Adrenal gland (tissue), 5 donors: ENCODE measurements around the gene ANO2.

Experiments
- CTCF ChIP-seq, 6 experiments: fragments of 450-650 bp in 4 of 6; fragments of 200-600 bp in 2 of 6; sonication (generic) in 1 of 6; IDR thresholded peaks; 1 replicate in 5 of 6; 2 replicates in 1 of 6; pipeline versions ENCODE4 v1.5.1 to v1.8.0; 2016 to 2021; ENCODE audit warnings: antibody characterized with exemption in 6 of 6, mild to moderate bottlenecking in 2 of 6, moderate library complexity in 1 of 6
- POLR2A ChIP-seq, 2 donors: fragments of 450-650 bp; IDR thresholded peaks; one replicate each; pipeline ENCODE4 v1.6.1; 2017; ENCODE audit warnings: antibody characterized with exemption in 2 of 2, mild to moderate bottlenecking in 2 of 2, moderate library complexity in 1 of 2
- donor health status: DM: no; HTN: no; CAD: no.

GRCh38 chr12:5954661-5955060 is 9.6 kb upstream of the ANO2 start:
- no peak for TF ChIP-seq CTCF (IDR thresholded peaks at IDR 0.05)
- no peak for TF ChIP-seq POLR2A (IDR thresholded peaks at IDR 0.05)
